IMR-90 (cell line): ENCODE results near the gene MYH10.
"Not testable (repeated sequence)": the region's sequence is repeated elsewhere in the genome, so short reads cannot be mapped to it uniquely, and the experiment has no call there.

ENCODE experiments used
- CHD1 ChIP-seq: IDR thresholded peaks from 2 replicates; pipeline ENCODE4 v1.6.1; 2012; ENCODE audit warnings: low read depth, low read length, improper control_type of control experiment
- MAZ ChIP-seq: IDR thresholded peaks from 2 replicates; pipeline ENCODE4 v1.6.1; 2012; ENCODE audit warnings: low read depth, mild to moderate bottlenecking, low read length, improper control_type of control experiment, moderate library complexity, borderline replicate concordance
- POLR2A ChIP-seq: IDR thresholded peaks from 2 replicates; pipeline ENCODE4 v1.6.1; 2012; ENCODE audit warnings: mild to moderate bottlenecking, low read depth, low read length
- RAD21 ChIP-seq: IDR thresholded peaks from 2 replicates; pipeline ENCODE4 v1.6.1; 2012; ENCODE audit warnings: low read length, improper control_type of control experiment
- RCOR1 ChIP-seq: IDR thresholded peaks from 2 replicates; pipeline ENCODE4 v1.6.1; 2012; ENCODE audit warnings: mild to moderate bottlenecking, low read length, improper control_type of control experiment; ENCODE audit not compliant: insufficient replicate concordance
- RFX5 ChIP-seq: IDR thresholded peaks from 2 replicates; pipeline ENCODE4 v1.8.0; 2012; ENCODE audit warnings: low read depth, mild to moderate bottlenecking, low read length, moderate library complexity
- TF ChIP-seq, protein P1 (sequence below): conservative IDR thresholded peaks from 2 replicates; pipeline ENCODE4 v1.5.1; 2012; ENCODE audit warnings: mild to moderate bottlenecking, low read depth, low read length, improper control_type of control experiment
- TF ChIP-seq, protein P2 (sequence below): fragments of 150-350 bp; IDR thresholded peaks from 2 replicates; pipeline ENCODE4 v1.6.1; 2016; ENCODE audit warnings: low read depth, mild to moderate bottlenecking, low read length, moderate library complexity, borderline replicate concordance
- TF ChIP-seq, protein P3 (sequence below): fragments of 150-350 bp; IDR thresholded peaks from 2 replicates; pipeline ENCODE4 v1.6.1; 2017; ENCODE audit warnings: mild to moderate bottlenecking, antibody characterized with exemption, low read length, low read depth

DNA sequence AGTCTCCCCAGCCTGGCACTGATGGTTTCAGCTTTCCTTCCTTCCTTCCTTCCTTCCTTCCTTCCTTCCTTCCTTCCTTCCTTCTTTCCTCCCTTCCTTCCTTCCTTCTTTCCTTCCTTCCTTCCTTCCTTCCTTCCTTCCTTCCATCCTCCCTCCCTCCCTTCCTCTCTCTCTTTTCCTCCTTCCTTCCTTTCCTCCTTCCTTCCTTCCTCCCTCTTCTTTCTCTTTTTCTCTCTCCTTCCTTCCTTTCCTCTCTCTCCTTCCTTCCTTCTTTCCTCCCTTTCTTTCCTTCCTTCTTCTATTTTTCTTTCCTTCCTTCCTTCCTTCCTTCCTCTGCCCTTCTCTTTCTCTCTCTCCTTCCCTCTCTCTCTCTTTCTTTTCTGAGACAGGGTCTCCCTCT lies 30.2 kb upstream of the MYH10 start:
- TF ChIP-seq, protein P1, sequence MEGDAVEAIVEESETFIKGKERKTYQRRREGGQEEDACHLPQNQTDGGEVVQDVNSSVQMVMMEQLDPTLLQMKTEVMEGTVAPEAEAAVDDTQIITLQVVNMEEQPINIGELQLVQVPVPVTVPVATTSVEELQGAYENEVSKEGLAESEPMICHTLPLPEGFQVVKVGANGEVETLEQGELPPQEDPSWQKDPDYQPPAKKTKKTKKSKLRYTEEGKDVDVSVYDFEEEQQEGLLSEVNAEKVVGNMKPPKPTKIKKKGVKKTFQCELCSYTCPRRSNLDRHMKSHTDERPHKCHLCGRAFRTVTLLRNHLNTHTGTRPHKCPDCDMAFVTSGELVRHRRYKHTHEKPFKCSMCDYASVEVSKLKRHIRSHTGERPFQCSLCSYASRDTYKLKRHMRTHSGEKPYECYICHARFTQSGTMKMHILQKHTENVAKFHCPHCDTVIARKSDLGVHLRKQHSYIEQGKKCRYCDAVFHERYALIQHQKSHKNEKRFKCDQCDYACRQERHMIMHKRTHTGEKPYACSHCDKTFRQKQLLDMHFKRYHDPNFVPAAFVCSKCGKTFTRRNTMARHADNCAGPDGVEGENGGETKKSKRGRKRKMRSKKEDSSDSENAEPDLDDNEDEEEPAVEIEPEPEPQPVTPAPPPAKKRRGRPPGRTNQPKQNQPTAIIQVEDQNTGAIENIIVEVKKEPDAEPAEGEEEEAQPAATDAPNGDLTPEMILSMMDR = not testable (repeated sequence)
- TF ChIP-seq POLR2A, RFX5, RCOR1, CHD1, MAZ, RAD21: not testable (repeated sequence)
- TF ChIP-seq, protein P2, sequence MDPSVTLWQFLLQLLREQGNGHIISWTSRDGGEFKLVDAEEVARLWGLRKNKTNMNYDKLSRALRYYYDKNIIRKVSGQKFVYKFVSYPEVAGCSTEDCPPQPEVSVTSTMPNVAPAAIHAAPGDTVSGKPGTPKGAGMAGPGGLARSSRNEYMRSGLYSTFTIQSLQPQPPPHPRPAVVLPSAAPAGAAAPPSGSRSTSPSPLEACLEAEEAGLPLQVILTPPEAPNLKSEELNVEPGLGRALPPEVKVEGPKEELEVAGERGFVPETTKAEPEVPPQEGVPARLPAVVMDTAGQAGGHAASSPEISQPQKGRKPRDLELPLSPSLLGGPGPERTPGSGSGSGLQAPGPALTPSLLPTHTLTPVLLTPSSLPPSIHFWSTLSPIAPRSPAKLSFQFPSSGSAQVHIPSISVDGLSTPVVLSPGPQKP = not testable (repeated sequence)
- TF ChIP-seq, protein P3, sequence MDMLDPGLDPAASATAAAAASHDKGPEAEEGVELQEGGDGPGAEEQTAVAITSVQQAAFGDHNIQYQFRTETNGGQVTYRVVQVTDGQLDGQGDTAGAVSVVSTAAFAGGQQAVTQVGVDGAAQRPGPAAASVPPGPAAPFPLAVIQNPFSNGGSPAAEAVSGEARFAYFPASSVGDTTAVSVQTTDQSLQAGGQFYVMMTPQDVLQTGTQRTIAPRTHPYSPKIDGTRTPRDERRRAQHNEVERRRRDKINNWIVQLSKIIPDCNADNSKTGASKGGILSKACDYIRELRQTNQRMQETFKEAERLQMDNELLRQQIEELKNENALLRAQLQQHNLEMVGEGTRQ = not testable (repeated sequence)
